ENCODE results near the gene WNT3A.
"Not testable (repeated sequence)": the region's sequence is repeated elsewhere in the genome, so short reads cannot be mapped to it uniquely, and the experiment has no call there.

Gene WNT3A

GRCh38 chr1:228015276-228016180, 8.7 kb downstream of the WNT3A start:
- Mint-ChIP-seq H3K36me3 (ENCODE audit: low read depth) (no peaks in the 10 kb centered on the region), H3K27ac (no peak overlapping the region), H3K9me3 (no peaks in the 10 kb centered on the region), H3K4me3 (no peak overlapping the region), H3K27me3 (peaks cover 3% of the 10 kb centered on the region), H3K4me1 (ENCODE audit: low read depth) (no peaks in the 10 kb centered on the region)

GRCh38 chr1:228016181-228016510, 9.3 kb downstream of the WNT3A start:
- no peaks in the 10 kb centered on the region for H3K4me1 Mint-ChIP-seq (ENCODE audit: low read depth)
- H3K27ac Mint-ChIP-seq: no peak overlapping the region
- no peaks in the 10 kb centered on the region for H3K36me3 Mint-ChIP-seq (ENCODE audit: low read depth)
- H3K27me3 Mint-ChIP-seq: peaks cover 3% of the 10 kb centered on the region
- H3K4me3 Mint-ChIP-seq: no peak overlapping the region
- H3K9me3 Mint-ChIP-seq: no peaks in the 10 kb centered on the region

DNA sequence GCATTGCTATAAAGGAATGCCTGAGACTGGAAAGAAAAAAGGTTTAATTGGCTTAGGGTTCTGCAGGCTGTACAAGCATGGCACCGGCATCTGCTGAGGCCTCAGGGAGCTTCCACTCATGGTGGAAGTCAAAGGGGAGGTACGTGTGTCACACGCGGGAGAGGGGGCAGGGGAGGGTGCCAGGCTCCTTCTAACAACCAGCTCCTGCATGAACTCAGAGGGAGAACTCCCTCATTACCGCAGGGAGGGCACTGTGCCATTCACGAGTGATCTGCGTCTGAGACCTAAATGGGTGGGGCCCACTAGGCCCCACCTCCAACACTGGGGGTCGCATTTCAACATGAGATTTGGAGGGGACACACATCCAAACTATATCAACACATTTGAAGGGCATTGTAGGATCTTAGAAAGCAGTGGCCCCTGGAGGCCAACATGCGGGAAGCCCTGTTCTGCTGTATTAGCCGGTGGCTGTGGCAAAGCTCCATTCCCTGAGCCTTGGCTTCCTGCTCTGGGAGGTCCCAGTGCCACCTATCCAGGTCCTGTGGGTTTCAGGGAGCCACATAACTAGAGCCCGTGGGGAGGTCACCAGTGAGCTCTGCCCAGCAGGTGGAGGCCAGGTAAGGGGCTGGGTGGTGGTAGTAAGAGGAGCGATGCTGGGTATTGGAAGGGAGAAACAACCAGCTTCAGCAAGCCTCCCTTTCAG, 10.0 kb downstream of the WNT3A start:
- no peaks in the 10 kb centered on the region for H3K4me1 Mint-ChIP-seq (ENCODE audit: low read depth)
- no peaks in the 10 kb centered on the region for H3K36me3 Mint-ChIP-seq (ENCODE audit: low read depth)
- H3K9me3 Mint-ChIP-seq: no peaks in the 10 kb centered on the region
- H3K27me3 Mint-ChIP-seq: peaks cover 3% of the 10 kb centered on the region
- no peak overlapping the region for H3K27ac Mint-ChIP-seq
- H3K4me3 Mint-ChIP-seq: no peak overlapping the region

- Mint-ChIP-seq H3K36me3 (ENCODE audit: low read depth) (no peaks in the 10 kb centered on the region), H3K9me3 (no peaks in the 10 kb centered on the region), H3K4me3 (no peak overlapping the region), H3K27ac (no peak overlapping the region), H3K4me1 (ENCODE audit: low read depth) (no peaks in the 10 kb centered on the region), H3K27me3 (peaks cover 3% of the 10 kb centered on the region)
Observed at GRCh38 chr1:228017356-228018124, 10.7 kb downstream of the WNT3A start.

DNA sequence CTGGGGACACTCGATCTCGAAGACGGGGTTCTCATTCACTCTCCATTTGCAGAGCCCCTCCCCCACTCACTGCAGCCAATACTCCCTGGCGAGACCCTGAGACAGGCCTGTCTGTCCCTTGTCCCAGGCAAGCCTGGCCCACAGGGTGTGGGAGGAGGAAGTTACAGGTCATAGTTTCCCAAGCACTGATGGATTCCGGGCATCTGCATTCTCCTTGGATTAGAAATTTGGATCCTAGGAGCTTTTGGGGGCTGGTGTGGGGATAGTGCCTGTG, 11.3 kb downstream of the WNT3A start:
- no peaks in the 10 kb centered on the region for H3K4me1 Mint-ChIP-seq (ENCODE audit: low read depth)
- H3K27ac Mint-ChIP-seq: no peak overlapping the region
- no peaks in the 10 kb centered on the region for H3K9me3 Mint-ChIP-seq
- no peaks in the 10 kb centered on the region for H3K36me3 Mint-ChIP-seq (ENCODE audit: low read depth)
- peaks cover 2% of the 10 kb centered on the region for H3K27me3 Mint-ChIP-seq
- no peak overlapping the region for H3K4me3 Mint-ChIP-seq

DNA sequence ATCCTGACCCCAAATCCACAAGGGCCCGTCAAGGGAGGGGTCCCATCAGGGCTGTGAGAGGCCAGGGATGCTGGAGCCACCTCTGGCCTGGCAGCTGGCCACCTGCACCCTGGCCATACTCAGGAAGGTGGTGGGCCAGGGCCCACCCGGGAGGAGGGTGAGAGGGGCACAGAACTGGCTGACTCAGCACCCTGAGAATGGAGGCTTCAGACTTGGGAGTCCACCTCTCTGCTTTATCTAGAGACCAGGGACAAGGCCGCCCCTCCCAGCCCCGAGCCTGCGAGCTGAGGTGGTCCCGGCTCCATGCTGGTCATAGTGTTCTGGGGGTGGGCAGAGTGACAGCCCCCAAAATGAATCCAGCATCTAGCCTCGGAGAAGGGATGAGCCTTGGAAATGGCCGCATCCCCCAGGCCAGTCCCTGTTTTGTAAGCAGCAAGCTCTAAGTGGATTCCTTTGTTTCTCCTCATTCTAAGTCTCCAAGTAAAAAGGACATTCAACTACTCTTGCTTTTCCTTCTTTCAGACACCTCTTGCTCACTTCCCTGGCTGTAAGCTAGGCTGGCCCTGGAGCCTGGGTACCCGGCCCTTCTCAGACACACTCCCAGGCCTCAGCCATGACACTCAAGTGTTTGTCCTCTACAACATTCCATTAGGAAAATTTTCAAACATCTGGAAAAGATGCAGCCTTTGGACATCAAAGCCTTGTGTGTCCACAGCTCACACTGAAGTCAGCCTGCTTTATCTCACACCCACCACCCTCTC, 12.3 kb downstream of the WNT3A start:
- Mint-ChIP-seq H3K27me3 (no peaks in the 10 kb centered on the region), H3K4me3 (no peak overlapping the region), H3K27ac (no peak overlapping the region), H3K9me3 (no peaks in the 10 kb centered on the region), H3K4me1 (ENCODE audit: low read depth) (no peaks in the 10 kb centered on the region), H3K36me3 (ENCODE audit: low read depth) (no peaks in the 10 kb centered on the region)

DNA sequence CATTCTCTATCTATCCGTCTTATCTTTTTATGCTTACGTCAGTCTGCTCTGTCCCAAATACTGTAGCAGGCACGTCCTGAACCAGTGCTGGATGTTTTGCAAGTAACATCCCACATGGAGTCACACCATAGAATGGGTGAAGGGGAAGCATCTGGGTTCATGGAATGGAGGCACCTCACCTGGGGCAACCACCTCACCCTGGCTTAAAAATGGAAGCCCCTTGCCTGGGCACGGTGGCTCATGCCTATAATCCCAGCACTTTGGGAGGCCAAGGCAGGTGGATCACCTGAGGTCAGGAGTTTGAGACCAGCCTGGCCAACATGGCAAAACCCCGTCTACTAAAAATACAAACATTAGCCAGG, 12.9 kb downstream of the WNT3A start:
- H3K27ac Mint-ChIP-seq; H3K9me3 Mint-ChIP-seq; H3K36me3 Mint-ChIP-seq (ENCODE audit: low read depth); H3K4me3 Mint-ChIP-seq; H3K4me1 Mint-ChIP-seq (ENCODE audit: low read depth); H3K27me3 Mint-ChIP-seq: not testable (repeated sequence)

DNA sequence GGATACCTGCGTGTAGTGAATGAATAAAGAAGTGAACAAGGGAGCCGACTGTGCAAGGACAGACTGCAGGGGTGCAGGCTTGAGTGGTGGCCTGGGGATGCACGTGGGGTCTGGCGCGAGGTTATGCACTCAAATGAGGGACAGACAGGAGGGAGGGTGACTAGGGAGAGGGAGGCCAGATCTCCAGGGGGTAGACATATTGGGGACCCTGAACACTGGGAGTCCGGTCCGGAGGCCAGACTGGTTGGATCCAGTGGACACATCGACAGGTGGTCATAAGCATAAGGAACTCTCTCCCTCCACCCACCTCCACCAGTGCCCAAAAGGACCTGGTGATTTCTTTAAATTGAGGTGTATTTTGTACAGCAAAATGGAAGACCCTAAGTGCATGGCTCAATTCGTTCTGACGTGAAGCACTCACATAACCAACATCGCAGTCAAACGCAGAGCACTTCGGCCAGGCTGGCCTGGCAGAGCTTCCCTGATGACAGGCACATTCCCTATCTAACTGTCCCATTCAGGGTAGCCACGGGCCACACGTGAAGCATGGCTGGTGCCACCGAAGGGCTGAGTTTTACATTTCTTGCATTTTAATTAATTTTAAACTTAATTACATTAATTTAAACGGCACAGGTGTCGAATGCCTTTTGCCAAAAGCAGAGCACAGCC, 14.0 kb downstream of the WNT3A start:
- H3K4me3 Mint-ChIP-seq: no peak overlapping the region
- peaks cover 4% of the 10 kb centered on the region for H3K27me3 Mint-ChIP-seq
- no peak overlapping the region for H3K27ac Mint-ChIP-seq
- no peaks in the 10 kb centered on the region for H3K9me3 Mint-ChIP-seq
- no peaks in the 10 kb centered on the region for H3K4me1 Mint-ChIP-seq (ENCODE audit: low read depth)
- no peaks in the 10 kb centered on the region for H3K36me3 Mint-ChIP-seq (ENCODE audit: low read depth)

GRCh38 chr1:228021355-228022030, 14.7 kb downstream of the WNT3A start:
- H3K27me3 Mint-ChIP-seq: peaks cover 4% of the 10 kb centered on the region
- H3K9me3 Mint-ChIP-seq: no peaks in the 10 kb centered on the region
- no peak overlapping the region for H3K27ac Mint-ChIP-seq
- H3K4me1 Mint-ChIP-seq (ENCODE audit: low read depth): no peaks in the 10 kb centered on the region
- H3K4me3 Mint-ChIP-seq: no peak overlapping the region
- no peaks in the 10 kb centered on the region for H3K36me3 Mint-ChIP-seq (ENCODE audit: low read depth)

GRCh38 chr1:228022571-228023293, 15.9 kb downstream of the WNT3A start:
- Mint-ChIP-seq H3K36me3 (ENCODE audit: low read depth) (no peaks in the 10 kb centered on the region), H3K4me1 (ENCODE audit: low read depth) (no peaks in the 10 kb centered on the region), H3K9me3 (no peaks in the 10 kb centered on the region), H3K4me3 (no peak overlapping the region), H3K27ac (no peak overlapping the region), H3K27me3 (peaks cover 12% of the 10 kb centered on the region)

DNA sequence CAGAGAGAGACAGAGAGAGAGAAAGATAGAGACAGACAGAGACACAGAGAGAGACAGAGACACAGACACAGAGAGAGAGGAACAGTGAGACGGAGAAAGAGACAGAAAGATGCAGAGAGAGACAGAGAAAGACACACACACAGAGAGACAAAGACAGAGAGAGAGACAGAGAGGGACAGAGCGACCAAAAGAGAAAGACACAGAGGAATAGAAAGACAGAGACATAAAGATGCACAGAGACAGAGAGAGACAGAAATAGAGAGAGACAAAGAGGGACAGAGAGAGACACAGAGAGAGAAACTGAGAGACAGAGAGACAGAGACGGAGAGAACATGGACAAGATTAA, 16.5 kb downstream of the WNT3A start:
- no peaks in the 10 kb centered on the region for H3K4me1 Mint-ChIP-seq (ENCODE audit: low read depth)
- no peak overlapping the region for H3K4me3 Mint-ChIP-seq
- H3K27me3 Mint-ChIP-seq: peaks cover 14% of the 10 kb centered on the region
- no peaks in the 10 kb centered on the region for H3K36me3 Mint-ChIP-seq (ENCODE audit: low read depth)
- H3K27ac Mint-ChIP-seq: no peak overlapping the region
- H3K9me3 Mint-ChIP-seq: no peaks in the 10 kb centered on the region

DNA sequence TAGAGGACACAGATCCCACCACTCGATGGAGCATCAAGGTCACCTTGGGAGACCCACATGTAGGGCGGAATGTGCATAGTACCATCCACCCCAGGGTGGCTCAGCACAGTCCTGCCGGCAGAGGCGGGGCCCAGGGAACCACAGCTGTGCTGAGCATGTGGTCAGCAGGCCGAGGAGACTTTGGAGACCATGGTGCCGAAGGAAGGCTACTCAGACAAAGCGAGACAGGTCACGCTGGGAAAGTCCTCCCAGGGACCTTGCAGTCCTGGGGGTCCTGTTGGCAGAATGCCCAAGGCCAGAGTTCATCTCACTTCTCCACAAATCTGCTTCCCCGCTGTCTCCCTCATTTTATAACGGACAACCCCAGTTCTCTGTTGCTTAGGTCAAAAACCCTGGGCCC, 22.5 kb downstream of the WNT3A start:
- no peak overlapping the region for H3K27ac Mint-ChIP-seq
- H3K27me3 Mint-ChIP-seq: peaks cover 33% of the 10 kb centered on the region
- no peak overlapping the region for H3K4me3 Mint-ChIP-seq
- H3K4me1 Mint-ChIP-seq (ENCODE audit: low read depth): no peaks in the 10 kb centered on the region
- H3K9me3 Mint-ChIP-seq: no peaks in the 10 kb centered on the region
- H3K36me3 Mint-ChIP-seq (ENCODE audit: low read depth): no peaks in the 10 kb centered on the region

DNA sequence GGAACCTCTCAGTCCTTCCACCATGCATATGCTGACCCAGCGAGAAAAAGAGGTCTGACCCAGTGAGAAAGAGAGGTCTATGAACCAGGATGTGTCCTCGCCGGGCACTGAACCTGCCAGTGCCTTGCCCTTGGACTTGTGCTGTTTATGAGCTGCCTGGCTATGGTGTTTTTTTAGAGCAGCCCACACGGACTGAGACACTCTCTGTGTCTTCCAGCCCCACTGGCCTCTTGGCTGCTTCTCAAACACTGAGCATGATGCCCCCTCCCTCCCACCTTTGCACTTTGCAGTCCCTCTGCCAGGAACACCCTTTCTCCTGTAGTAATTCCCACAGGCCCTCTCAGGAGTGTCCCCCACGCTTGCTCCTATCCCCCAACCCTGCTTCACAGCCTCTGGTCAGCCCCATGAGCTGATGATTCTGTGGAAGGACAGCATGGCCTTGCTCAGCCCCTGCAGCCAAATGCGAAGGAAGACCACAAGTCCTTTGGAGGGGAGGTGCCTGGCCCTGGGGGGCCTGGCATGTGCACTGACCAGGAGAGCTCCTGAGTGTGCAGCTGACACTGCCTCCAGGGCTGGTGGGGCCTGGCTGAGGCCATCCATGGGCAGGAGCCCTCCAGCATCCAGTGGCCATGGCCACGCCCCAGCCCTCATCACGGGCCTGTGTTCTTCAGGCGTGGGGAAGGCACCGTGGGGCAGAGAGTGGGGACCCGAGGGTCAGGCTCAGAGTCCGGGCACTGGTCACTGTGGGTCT, 23.8 kb downstream of the WNT3A start:
- H3K27ac Mint-ChIP-seq: no peak overlapping the region
- H3K4me1 Mint-ChIP-seq (ENCODE audit: low read depth): no peaks in the 10 kb centered on the region
- H3K9me3 Mint-ChIP-seq: no peaks in the 10 kb centered on the region
- no peaks in the 10 kb centered on the region for H3K36me3 Mint-ChIP-seq (ENCODE audit: low read depth)
- H3K4me3 Mint-ChIP-seq: no peak overlapping the region
- H3K27me3 Mint-ChIP-seq: peaks cover 31% of the 10 kb centered on the region

All from stimulated activated naive CD8-positive, alpha-beta T cell treated with anti-CD3 and anti-CD28 coated beads, Interleukin-15, Interleukin-2, amounts not matched to agents 100 ng/mL and 50 ng/mL, for 24 hours (primary cell).